Neural cell (in vitro differentiated cells): Measurements from ENCODE around the gene PLCL1. TPM values are rescaled to one million over a fixed set of nuclear protein-coding genes. Genes with fewer than 3 reads are reported as not detected.

Experiments used
- H2AFZ ChIP-seq: fragments of 200-600, 300-800 bp; sonication (generic), shearing (Covaris generic); 2 replicates; pipeline ENCODE4 v1.6.0; 2014; ENCODE audit warnings: low read depth, mild to moderate bottlenecking, antibody characterized with exemption, low read length, moderate library complexity
- H3F3A ChIP-seq: fragments of 200-600 bp; shearing (Covaris generic); 2 replicates; pipeline ENCODE4 v1.6.1; 2016; ENCODE audit warnings: mild to moderate bottlenecking, moderate library complexity, mixed read lengths, antibody characterized with exemption, low read length; ENCODE audit not compliant: insufficient read depth, poor library complexity, severe bottlenecking
- H3K27ac ChIP-seq: fragments of 200-600, 300-800 bp; sonication (generic), shearing (Covaris generic); 2 replicates; pipeline ENCODE4 v1.5.1; 2014; ENCODE audit warnings: mild to moderate bottlenecking, low read length, moderate library complexity
- H3K27me3 ChIP-seq: fragments of 300-800, 200-600 bp; sonication (generic), shearing (Covaris generic); 2 replicates; pipeline ENCODE4 v1.6.0; 2014; ENCODE audit warnings: mild to moderate bottlenecking, low read depth, low read length, moderate library complexity; ENCODE audit not compliant: insufficient read depth
- H3K36me3 ChIP-seq: fragments of 300-800, 200-600 bp; sonication (generic), shearing (Covaris generic); 2 replicates; pipeline ENCODE4 v1.5.1; 2014; ENCODE audit warnings: mild to moderate bottlenecking, antibody characterized with exemption, low read length, moderate library complexity; ENCODE audit not compliant: insufficient read depth
- H3K4me2 ChIP-seq: fragments of 300-800, 200-600 bp; sonication (generic), shearing (Covaris generic); 2 replicates; pipeline ENCODE4 v1.6.0; 2014; ENCODE audit warnings: mild to moderate bottlenecking, low read length
- H3K4me3 ChIP-seq: fragments of 300-800, 200-600 bp; sonication (generic), shearing (Covaris generic); 2 replicates; pipeline ENCODE4 v1.5.1; 2014; ENCODE audit warnings: mild to moderate bottlenecking, low read length, moderate library complexity
- H3K79me2 ChIP-seq: fragments of 200-600 bp; shearing (Covaris generic); replicated peaks from 2 replicates; pipeline ENCODE4 v1.6.0; 2014; ENCODE audit warnings: mild to moderate bottlenecking, low read length, moderate library complexity; ENCODE audit not compliant: insufficient read depth
- H3K9ac ChIP-seq: fragments of 300-800, 200-600 bp; sonication (generic), shearing (Covaris generic); 2 replicates; pipeline ENCODE4 v1.6.1; 2016; ENCODE audit warnings: mild to moderate bottlenecking, low read length, mixed read lengths
- H3K9me2 ChIP-seq: fragments of 200-600 bp; shearing (Covaris generic); 2 replicates; pipeline ENCODE4 v1.6.1; 2016; ENCODE audit warnings: mild to moderate bottlenecking, low read length, mixed read lengths; ENCODE audit not compliant: insufficient read depth
- H3K9me3 ChIP-seq: fragments of 200-600, 300-800 bp; sonication (generic), shearing (Covaris generic); 2 replicates; pipeline ENCODE4 v1.6.1; 2016; ENCODE audit warnings: mild to moderate bottlenecking, mixed run types, low read length, moderate library complexity, mixed read lengths
- H4K20me1 ChIP-seq: fragments of 200-600 bp; shearing (Covaris generic); 2 replicates; pipeline ENCODE4 v1.6.1; 2016; ENCODE audit warnings: mild to moderate bottlenecking, mixed run types; ENCODE audit not compliant: insufficient read depth
- CTCF ChIP-seq: fragments of 450-650 bp; IDR thresholded peaks from 2 replicates; pipeline ENCODE4 v1.5.1; 2014; ENCODE audit warnings: antibody characterized with exemption, mild to moderate bottlenecking, moderate library complexity; ENCODE audit not compliant: poor library complexity, severe bottlenecking
- EP300 ChIP-seq: fragments of 450-650 bp; conservative IDR thresholded peaks from 2 replicates; pipeline ENCODE4 v1.6.1; 2014; ENCODE audit warnings: antibody characterized with exemption, mild to moderate bottlenecking, moderate library complexity; ENCODE audit not compliant: poor library complexity, severe bottlenecking
- EZH2 ChIP-seq: fragments of 200-600, 300-800 bp; shearing (Covaris generic), sonication (generic); IDR thresholded peaks from 2 replicates; pipeline ENCODE4 v1.6.1; 2014; ENCODE audit warnings: antibody characterized with exemption, low read length, borderline replicate concordance, mild to moderate bottlenecking; ENCODE audit not compliant: insufficient read depth, poor library complexity, severe bottlenecking
- MXI1 ChIP-seq: fragments of 450-650 bp; conservative IDR thresholded peaks from 2 replicates; pipeline ENCODE4 v1.6.1; 2014; ENCODE audit warnings: antibody characterized with exemption, mild to moderate bottlenecking; ENCODE audit not compliant: poor library complexity, severe bottlenecking
- POLR2AphosphoS5 ChIP-seq: IDR thresholded peaks from 2 replicates; pipeline ENCODE4 v1.6.1; 2012
- RAD21 ChIP-seq: fragments of 450-650 bp; conservative IDR thresholded peaks from 2 replicates; pipeline ENCODE4 v1.6.1; 2014; ENCODE audit warnings: antibody characterized with exemption, mild to moderate bottlenecking, moderate library complexity
- REST ChIP-seq: IDR thresholded peaks from 2 replicates; pipeline ENCODE4 v1.6.1; 2012; ENCODE audit warnings: borderline replicate concordance
- SMC3 ChIP-seq: fragments of 450-650 bp; conservative IDR thresholded peaks from 2 replicates; pipeline ENCODE4 v1.6.1; 2014; ENCODE audit warnings: antibody characterized with exemption, mild to moderate bottlenecking, moderate library complexity; ENCODE audit not compliant: poor library complexity
- TAF1 ChIP-seq: IDR thresholded peaks from 2 replicates; pipeline ENCODE4 v1.6.1; 2012; ENCODE audit warnings: low read depth
- polyA plus RNA-seq: library from polyadenylated mRNA; depleted of rRNA; stranded (reverse); fragments of >200 nt; gene quantifications from 2 replicates; pipeline ENCODE4 v1.2.3, GENCODE V29; 2014

The PLCL1 gene
- polyA plus RNA-seq, 1 donor from 2014 or later, result 6.8 TPM

GRCh38 chr2:198177040-198177439, 372.6 kb downstream of the PLCL1 start:
- Histone ChIP-seq H3K4me2 (no peak overlapping the region), H3K9me2 (no peaks in the 10 kb centered on the region), H3K9me3 (no peaks in the 10 kb centered on the region), H2AFZ (no peak overlapping the region), H3K36me3 (no peaks in the 10 kb centered on the region), H3F3A (no peaks in the 10 kb centered on the region), H3K27ac (no peak overlapping the region), H3K27me3 (no peaks in the 10 kb centered on the region), H3K4me3 (no peak overlapping the region), H3K79me2 (no peaks in the 10 kb centered on the region), H3K9ac (no peak overlapping the region), H4K20me1 (no peaks in the 10 kb centered on the region)
- TF ChIP-seq MXI1 (no peak), POLR2AphosphoS5 (no peak), EZH2 (no peak), SMC3 (no peak), TAF1 (no peak), RAD21 (no peak), EP300 (no peak)

- TF ChIP-seq RAD21 (no peak), CTCF (no peak), EZH2 (no peak)
Measured at GRCh38 chr2:198178766-198179165, 374.4 kb downstream of the PLCL1 start.

GRCh38 chr2:198186257-198186656, 381.9 kb downstream of the PLCL1 start:
- Histone ChIP-seq H3K9ac (no peak overlapping the region), H3K27me3 (no peaks in the 10 kb centered on the region), H3K79me2 (no peaks in the 10 kb centered on the region), H3K36me3 (no peaks in the 10 kb centered on the region), H2AFZ (no peak overlapping the region), H3K9me2 (no peaks in the 10 kb centered on the region), H3K27ac (no peak overlapping the region), H3K4me3 (no peak overlapping the region), H3K9me3 (no peaks in the 10 kb centered on the region), H3K4me2 (no peak overlapping the region), H4K20me1 (no peaks in the 10 kb centered on the region), H3F3A (no peaks in the 10 kb centered on the region)
- TF ChIP-seq TAF1 (no peak), SMC3 (no peak), RAD21 (no peak), POLR2AphosphoS5 (no peak), REST (no peak), MXI1 (no peak), EP300 (no peak), EZH2 (no peak), CTCF (no peak)

More at GRCh38 chr2:198178766-198179165, 374.4 kb downstream of the PLCL1 start:
- Histone ChIP-seq H3K9ac (no peak overlapping the region), H3K36me3 (no peaks in the 10 kb centered on the region), H3K9me2 (no peaks in the 10 kb centered on the region), H4K20me1 (no peaks in the 10 kb centered on the region), H3F3A (no peaks in the 10 kb centered on the region), H2AFZ (no peak overlapping the region), H3K4me2 (no peak overlapping the region), H3K79me2 (no peaks in the 10 kb centered on the region), H3K27ac (no peak overlapping the region), H3K27me3 (no peaks in the 10 kb centered on the region), H3K9me3 (no peaks in the 10 kb centered on the region), H3K4me3 (no peak overlapping the region)
